ENCODE data around the gene MAN2B2. TPM values are rescaled to one million over a fixed set of nuclear protein-coding genes. Genes with fewer than 3 reads are reported as not detected.

MAN2B2 gene
- total RNA-seq, 1 donor from 2014 or later = 4.7 TPM

- no peaks in the 10 kb centered on the region for H3K36me3 ChIP-seq (ENCODE audit: control insufficient read depth, insufficient read depth, low read length)
- FAIRE-seq = no peak
- DNase-seq (ENCODE audit: low read depth) = no peak
These were observed 47.0 kb upstream of the MAN2B2 start for GRCh38 chr4:6527683-6528595.

GRCh38 chr4:6529021-6529420 is 46.0 kb upstream of the MAN2B2 start:
- TF ChIP-seq CTCF (IDR thresholded peaks at IDR 0.05; ENCODE audit: insufficient read depth, low read length, severe bottlenecking) = no peak
- Histone ChIP-seq H3K36me3 (ENCODE audit: control insufficient read depth, insufficient read depth, low read length) (no peaks in the 10 kb centered on the region), H3K4me3 (ENCODE audit: low read depth, low read length) (no peak overlapping the region), H3K27me3 (ENCODE audit: control insufficient read depth, insufficient read depth, low read length) (no peaks in the 10 kb centered on the region)
- DNase-seq (ENCODE audit: low read depth) (no peak), FAIRE-seq (no peak)

More at GRCh38 chr4:6527683-6528595, 47.0 kb upstream of the MAN2B2 start:
- Histone ChIP-seq H3K4me3 (ENCODE audit: low read depth, low read length) (no peak overlapping the region), H3K27me3 (ENCODE audit: control insufficient read depth, insufficient read depth, low read length) (no peaks in the 10 kb centered on the region)
- no peak for TF ChIP-seq CTCF (IDR thresholded peaks at IDR 0.05; ENCODE audit: insufficient read depth, low read length, severe bottlenecking)

DNA sequence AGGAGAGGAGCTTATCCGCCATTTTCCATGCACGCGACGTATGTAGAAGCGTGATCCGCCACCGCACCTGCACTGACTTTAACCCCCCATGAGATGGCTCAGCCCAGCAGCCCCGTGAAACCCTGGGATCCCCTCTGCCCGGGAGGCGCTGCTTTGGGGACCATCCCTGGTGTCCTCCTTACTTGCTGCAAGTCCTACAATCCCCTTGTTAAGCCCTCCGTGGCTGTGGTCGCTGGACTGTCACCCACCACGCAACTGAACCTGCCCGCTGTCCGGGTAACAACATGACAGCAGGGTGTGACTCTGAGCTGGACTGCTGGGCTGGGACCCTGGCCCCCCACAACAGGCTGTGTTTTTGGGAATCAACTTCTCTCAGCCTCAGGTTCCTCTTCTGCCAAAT is 44.7 kb upstream of the MAN2B2 start:
- FAIRE-seq (no peak), DNase-seq (ENCODE audit: low read depth) (no peak)
- Histone ChIP-seq H3K4me3 (ENCODE audit: low read depth, low read length) (no peak overlapping the region), H3K27me3 (ENCODE audit: control insufficient read depth, insufficient read depth, low read length) (no peaks in the 10 kb centered on the region), H3K36me3 (ENCODE audit: control insufficient read depth, insufficient read depth, low read length) (no peaks in the 10 kb centered on the region)
- no peak for TF ChIP-seq CTCF (IDR thresholded peaks at IDR 0.05; ENCODE audit: insufficient read depth, low read length, severe bottlenecking)

DNA sequence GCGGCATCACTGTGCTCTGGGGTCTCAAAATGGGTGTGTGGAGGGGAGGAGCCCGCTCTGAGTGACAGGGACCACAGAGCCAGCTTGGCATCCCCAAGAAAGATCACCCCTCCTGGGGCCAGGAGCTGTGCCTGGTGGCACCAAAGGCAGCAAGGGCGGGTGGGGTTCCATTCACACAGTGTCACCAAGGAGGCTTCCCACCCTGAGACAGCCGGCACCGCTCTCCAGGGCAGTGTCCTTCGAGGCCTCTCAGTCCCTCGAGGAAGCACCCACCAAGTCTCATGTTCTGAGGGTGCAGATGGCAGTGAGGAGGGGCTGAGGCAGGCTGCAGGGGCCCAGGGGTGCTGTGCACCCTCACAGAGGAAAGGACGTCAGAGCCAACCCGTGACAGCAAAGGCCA is 44.0 kb upstream of the MAN2B2 start:
- FAIRE-seq (no peak), DNase-seq (ENCODE audit: low read depth) (no peak)
- TF ChIP-seq CTCF (IDR thresholded peaks at IDR 0.05; ENCODE audit: insufficient read depth, low read length, severe bottlenecking) = no peak
- Histone ChIP-seq H3K36me3 (ENCODE audit: control insufficient read depth, insufficient read depth, low read length) (no peaks in the 10 kb centered on the region), H3K4me3 (ENCODE audit: low read depth, low read length) (no peak overlapping the region), H3K27me3 (ENCODE audit: control insufficient read depth, insufficient read depth, low read length) (no peaks in the 10 kb centered on the region)

DNA sequence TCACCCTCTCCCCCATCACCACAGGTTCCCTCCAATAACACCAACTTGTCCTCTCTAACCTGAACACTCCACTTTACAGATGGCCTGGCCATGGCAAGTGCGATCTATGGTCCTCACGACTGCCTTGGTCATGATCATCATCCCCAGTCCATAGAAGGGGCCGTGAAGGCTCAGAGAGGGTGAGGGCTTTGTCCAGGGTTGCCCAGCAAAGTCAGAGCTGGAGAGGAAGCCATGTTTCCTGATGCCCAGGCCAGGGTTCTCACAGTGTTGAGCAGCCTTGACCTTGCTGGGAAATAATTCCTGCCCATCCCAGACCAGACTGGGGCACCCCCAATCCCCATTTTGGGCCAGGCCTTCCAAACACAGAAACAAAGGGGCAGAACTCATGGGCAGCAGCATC is 42.9 kb upstream of the MAN2B2 start:
- DNase-seq (ENCODE audit: low read depth) = no peak
- TF ChIP-seq CTCF (IDR thresholded peaks at IDR 0.05; ENCODE audit: insufficient read depth, low read length, severe bottlenecking) = no peak
- H3K4me3 ChIP-seq (ENCODE audit: low read depth, low read length) = no peak overlapping the region
- FAIRE-seq = no peak
- H3K27me3 ChIP-seq (ENCODE audit: control insufficient read depth, insufficient read depth, low read length) = no peaks in the 10 kb centered on the region
- H3K36me3 ChIP-seq (ENCODE audit: control insufficient read depth, insufficient read depth, low read length) = no peaks in the 10 kb centered on the region
